Measurements from ENCODE around the gene ADGRV1. TPM values are rescaled to one million over a fixed set of nuclear protein-coding genes. Genes with fewer than 3 reads are reported as not detected.

ADGRV1 gene
- polyA plus RNA-seq, 3 donors: 0.18 to 0.33 TPM; not detected in 1

- Histone ChIP-seq H3K9me3 (replicated peaks in 1 of 2; ENCODE audit: control insufficient read depth in 1 of 2, insufficient read depth in 1 of 2, low read length in 2 of 2) (no peaks in the 10 kb centered on the region), H4K20me1 (ENCODE audit: insufficient read depth, low read length) (no peaks in the 10 kb centered on the region), H3K9ac (ENCODE audit: insufficient read depth, low read length, poor library complexity, severe bottlenecking) (no peak overlapping the region), H3K27ac (ENCODE audit: low read depth in 1 of 2, low read length in 2 of 2) (peak overlapping the region in 1 of 2 donors; percentile 24), H3K27me3 (ENCODE audit: control insufficient read depth in 2 of 2, insufficient read depth in 2 of 2, low read length in 2 of 2) (no peaks in the 10 kb centered on the region), H3K4me1 (ENCODE audit: control insufficient read depth in 1 of 2, insufficient read depth in 2 of 2, low read length in 2 of 2) (peaks cover 62 to 84% of the 10 kb centered on the region in 2 donors), H3K36me3 (replicated peaks in 1 of 2; ENCODE audit: control insufficient read depth in 1 of 2, insufficient read depth in 2 of 2, low read length in 2 of 2) (no peaks in the 10 kb centered on the region), H3K79me2 (ENCODE audit: insufficient read depth, low read length) (no peaks in the 10 kb centered on the region), H3K4me3 (replicated peaks in 1 of 3; ENCODE audit: low read depth in 2 of 3, low read length in 3 of 3) (no peak overlapping the region), H3K4me2 (replicated peaks; ENCODE audit: extremely low read depth, low read length, poor library complexity, severe bottlenecking) (no peak overlapping the region), H2AFZ (ENCODE audit: insufficient read depth, low read depth, low read length, poor library complexity, severe bottlenecking) (no peak overlapping the region)
- Mint-ChIP-seq H3K4me1 (peaks cover 69% of the 10 kb centered on the region), H3K27ac (peak overlapping the region in 1 of 7 donors; percentile 58), H3K36me3 (no peaks in the 10 kb centered on the region), H3K9me3 (peaks cover 0 to 5% (median 0%) of the 10 kb centered on the region in 7 donors), H3K4me3 (no peak overlapping the region), H3K27me3 (ENCODE audit: low read depth in 3 of 3) (no peaks in the 10 kb centered on the region)
- intact Hi-C loops (cut with micrococcal nuclease): no loop called here
- no peak for TF ChIP-seq CTCF (IDR thresholded peaks at IDR 0.05)
- 100% methylated on average over 1 of the region's 5 CpGs for WGBS (ENCODE audit: insufficient coverage)
- DNase-seq: no peak
Observed at GRCh38 chr5:91186101-91186500, 627.5 kb downstream of the ADGRV1 start.

- H3K9me3 Mint-ChIP-seq: peaks cover 0 to 5% (median 0%) of the 10 kb centered on the region in 7 donors
- Histone ChIP-seq H3K36me3 (replicated peaks in 1 of 2; ENCODE audit: control insufficient read depth in 1 of 2, insufficient read depth in 2 of 2, low read length in 2 of 2) (no peaks in the 10 kb centered on the region), H3K4me3 (replicated peaks in 1 of 3; ENCODE audit: low read depth in 2 of 3, low read length in 3 of 3) (peak overlapping the region in 1 of 3 experiments; percentile 42), H3K4me1 (ENCODE audit: control insufficient read depth in 1 of 2, insufficient read depth in 2 of 2, low read length in 2 of 2) (peaks cover 59 to 79% of the 10 kb centered on the region in 2 donors), H3K27ac (ENCODE audit: low read depth in 1 of 2, low read length in 2 of 2) (peak overlapping the region in 1 of 2 donors; percentile 52), H3K27me3 (ENCODE audit: control insufficient read depth in 2 of 2, insufficient read depth in 2 of 2, low read length in 2 of 2) (no peaks in the 10 kb centered on the region), H3K4me2 (replicated peaks; ENCODE audit: extremely low read depth, low read length, poor library complexity, severe bottlenecking) (peak overlapping the region; percentile 38), H3K79me2 (ENCODE audit: insufficient read depth, low read length) (no peaks in the 10 kb centered on the region), H3K9me3 (replicated peaks in 1 of 2; ENCODE audit: control insufficient read depth in 1 of 2, insufficient read depth in 1 of 2, low read length in 2 of 2) (no peaks in the 10 kb centered on the region), H3K9ac (ENCODE audit: insufficient read depth, low read length, poor library complexity, severe bottlenecking) (no peak overlapping the region), H2AFZ (ENCODE audit: insufficient read depth, low read depth, low read length, poor library complexity, severe bottlenecking) (no peak overlapping the region), H4K20me1 (ENCODE audit: insufficient read depth, low read length) (no peaks in the 10 kb centered on the region)
- no peaks in the 10 kb centered on the region for H3K36me3 Mint-ChIP-seq
- intact Hi-C loops (cut with micrococcal nuclease): no loop called here
- H3K4me3 Mint-ChIP-seq: no peak overlapping the region
- no peak for TF ChIP-seq CTCF (IDR thresholded peaks at IDR 0.05)
- no CpG with 5 or more reads among the region's 3 CpGs for WGBS (ENCODE audit: insufficient coverage)
- H3K27ac Mint-ChIP-seq: peak overlapping the region in 6 of 7 donors; percentile 53 to 93 (median 78)
- peaks cover 65% of the 10 kb centered on the region for H3K4me1 Mint-ChIP-seq
- no peaks in the 10 kb centered on the region for H3K27me3 Mint-ChIP-seq (ENCODE audit: low read depth in 3 of 3)
- no peak for DNase-seq
Observed at GRCh38 chr5:91187032-91187431, 628.4 kb downstream of the ADGRV1 start.

All from CD14-positive monocyte (primary cell).